Measurements from ENCODE around the gene KRT10. TPM values are rescaled to one million over a fixed set of nuclear protein-coding genes. Genes with fewer than 3 reads are reported as not detected.

KRT10 gene
- total RNA-seq, 1 experiment from 2014 or later, result 62.3 TPM

DNA sequence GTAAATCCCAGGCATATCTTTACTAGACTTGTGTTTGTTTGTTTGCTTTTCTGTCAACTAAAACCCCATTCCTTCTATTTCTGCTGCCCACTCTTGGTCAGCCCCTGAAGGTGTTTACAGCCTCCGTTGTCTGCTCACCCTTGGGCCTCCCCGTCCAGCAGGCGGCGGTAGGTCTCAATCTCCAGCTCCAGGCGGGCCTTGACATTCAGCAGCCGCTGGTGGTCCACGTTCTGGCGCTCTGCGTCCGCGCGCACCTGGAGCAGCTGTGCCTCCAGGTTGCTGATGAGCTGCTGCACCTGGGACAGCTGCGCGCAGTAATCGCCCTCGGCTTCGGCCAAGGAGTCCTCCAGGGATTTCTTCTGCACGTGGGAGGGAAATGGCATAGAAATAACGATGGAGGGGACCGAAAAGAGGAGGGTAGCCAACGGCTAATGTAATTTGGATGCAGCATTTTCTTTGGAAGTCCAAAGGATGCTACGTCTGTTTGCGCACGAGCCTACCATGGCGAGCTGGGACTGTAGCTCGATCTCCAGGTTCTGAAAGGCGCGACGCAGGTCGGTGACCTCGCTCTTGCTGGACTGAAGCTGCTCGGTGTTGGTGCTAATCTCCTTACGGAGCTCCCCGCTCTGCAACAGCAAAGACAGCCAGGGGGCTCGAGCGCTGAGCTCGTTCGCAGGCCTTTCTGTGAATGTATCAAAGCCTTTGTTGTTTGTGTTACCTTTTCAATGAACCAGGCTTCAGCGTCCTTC, 40.7 kb upstream of the KRT10 start:
- Histone ChIP-seq H3K4me3 (replicated peaks in 1 of 2; ENCODE audit: low read depth in 1 of 2, low read length in 2 of 2) (no peak overlapping the region), H3K9me2 (ENCODE audit: insufficient read depth) (no peaks in the 10 kb centered on the region), H2AFZ (ENCODE audit: low read depth, low read length, poor library complexity, severe bottlenecking) (no peak overlapping the region), H3K27me3 (ENCODE audit: insufficient read depth, low read length) (no peaks in the 10 kb centered on the region), H3K9ac (ENCODE audit: low read length) (no peak overlapping the region), H3K4me1 (ENCODE audit: control insufficient read depth in 1 of 2, insufficient read depth in 2 of 2, low read length in 2 of 2) (peaks cover 0 to 3% of the 10 kb centered on the region in 2 experiments; a peak in 1 of 4 replicates), H3K79me2 (ENCODE audit: insufficient read depth, low read length) (no peaks in the 10 kb centered on the region), H3K4me2 (ENCODE audit: low read length) (no peak overlapping the region), H3K36me3 (ENCODE audit: control insufficient read depth in 1 of 2, insufficient read depth in 2 of 2, low read length in 2 of 2) (peaks cover 0 to 3% of the 10 kb centered on the region in 2 experiments; a peak in 1 of 4 replicates), H3K27ac (ENCODE audit: low read depth, low read length) (no peak overlapping the region), H3K9me3 (ENCODE audit: control insufficient read depth in 1 of 2, insufficient read depth in 1 of 2, low read depth in 1 of 2, low read length in 2 of 2) (peaks cover 0 to 5% of the 10 kb centered on the region in 2 experiments; a peak in 1 of 4 replicates), H4K20me1 (ENCODE audit: insufficient read depth) (no peaks in the 10 kb centered on the region)
- intact Hi-C loops (cut with micrococcal nuclease), result no loop called here
- no peak for TF ChIP-seq ELF1 (IDR thresholded peaks at IDR 0.05; ENCODE audit: borderline replicate concordance, low read depth)
- TF ChIP-seq, protein P1, sequence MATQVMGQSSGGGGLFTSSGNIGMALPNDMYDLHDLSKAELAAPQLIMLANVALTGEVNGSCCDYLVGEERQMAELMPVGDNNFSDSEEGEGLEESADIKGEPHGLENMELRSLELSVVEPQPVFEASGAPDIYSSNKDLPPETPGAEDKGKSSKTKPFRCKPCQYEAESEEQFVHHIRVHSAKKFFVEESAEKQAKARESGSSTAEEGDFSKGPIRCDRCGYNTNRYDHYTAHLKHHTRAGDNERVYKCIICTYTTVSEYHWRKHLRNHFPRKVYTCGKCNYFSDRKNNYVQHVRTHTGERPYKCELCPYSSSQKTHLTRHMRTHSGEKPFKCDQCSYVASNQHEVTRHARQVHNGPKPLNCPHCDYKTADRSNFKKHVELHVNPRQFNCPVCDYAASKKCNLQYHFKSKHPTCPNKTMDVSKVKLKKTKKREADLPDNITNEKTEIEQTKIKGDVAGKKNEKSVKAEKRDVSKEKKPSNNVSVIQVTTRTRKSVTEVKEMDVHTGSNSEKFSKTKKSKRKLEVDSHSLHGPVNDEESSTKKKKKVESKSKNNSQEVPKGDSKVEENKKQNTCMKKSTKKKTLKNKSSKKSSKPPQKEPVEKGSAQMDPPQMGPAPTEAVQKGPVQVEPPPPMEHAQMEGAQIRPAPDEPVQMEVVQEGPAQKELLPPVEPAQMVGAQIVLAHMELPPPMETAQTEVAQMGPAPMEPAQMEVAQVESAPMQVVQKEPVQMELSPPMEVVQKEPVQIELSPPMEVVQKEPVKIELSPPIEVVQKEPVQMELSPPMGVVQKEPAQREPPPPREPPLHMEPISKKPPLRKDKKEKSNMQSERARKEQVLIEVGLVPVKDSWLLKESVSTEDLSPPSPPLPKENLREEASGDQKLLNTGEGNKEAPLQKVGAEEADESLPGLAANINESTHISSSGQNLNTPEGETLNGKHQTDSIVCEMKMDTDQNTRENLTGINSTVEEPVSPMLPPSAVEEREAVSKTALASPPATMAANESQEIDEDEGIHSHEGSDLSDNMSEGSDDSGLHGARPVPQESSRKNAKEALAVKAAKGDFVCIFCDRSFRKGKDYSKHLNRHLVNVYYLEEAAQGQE (IDR thresholded peaks at IDR 0.05; ENCODE audit: low read depth), result no peak
- TF ChIP-seq EZH2 (IDR thresholded peaks at IDR 0.05), result no peak
- no peak for TF ChIP-seq CEBPB (IDR thresholded peaks at IDR 0.05; ENCODE audit: low read depth)
- TF ChIP-seq YY1 (IDR thresholded peaks at IDR 0.05; ENCODE audit: extremely low read depth, insufficient replicate concordance, low read depth, low read length), result no peak
- POLR2A ChIA-PET, result no interaction called here
- DNase-seq (ENCODE audit: low read depth, low spot score) (no peak), ATAC-seq (no peak)
- CTCF ChIA-PET, result no interaction called here
- RAD21 ChIA-PET (ENCODE audit: low non-redundant PET in 1 of 2, low total read pairs in 2 of 2, uncharacterized antibody in 2 of 2, unreplicated experiment in 2 of 2), result no interaction called here
- no TSS peak for BruUV-seq (replicated peaks)
